Right lung (tissue), 5 donors: ENCODE results near the gene TMEM101. TPM values are rescaled to one million over a fixed set of nuclear protein-coding genes. Genes with fewer than 3 reads are reported as not detected.
"Not testable (repeated sequence)": the region's sequence is repeated elsewhere in the genome, so short reads cannot be mapped to it uniquely, and the experiment has no call there.

Experiments
- DNase-seq, 2 donors: peaks; one replicate each; pipeline ENCODE4 v3.0.0-alpha.2; 2013
- polyA plus RNA-seq, 5 donors: library from polyadenylated mRNA; unstranded; fragments of 120-200 nt; gene quantifications; one replicate each; pipeline versions ENCODE4 v1.2.1 to v1.2.3, GENCODE V29; 2013; ENCODE audit warnings: inconsistent platforms in 1 of 5, low replicate concordance in 1 of 5; ENCODE audit not compliant: insufficient read length in 5 of 5, insufficient read depth in 1 of 5

The TMEM101 gene
- polyA plus RNA-seq, 5 donors: 41.5 to 48.1 (median 42.7) TPM

- no peak for DNase-seq
Observed at GRCh38 chr17:43978078-43978477, 36.7 kb downstream of the TMEM101 start.

- no peak for DNase-seq
Observed at GRCh38 chr17:43976963-43977837, 37.6 kb downstream of the TMEM101 start.

GRCh38 chr17:43975898-43976297 lies 38.9 kb downstream of the TMEM101 start:
- no peak for DNase-seq

GRCh38 chr17:43974382-43975266 lies 40.1 kb downstream of the TMEM101 start:
- DNase-seq: no peak

- DNase-seq: not testable (repeated sequence)
Observed at GRCh38 chr17:43972444-43973212, 42.1 kb downstream of the TMEM101 start.

GRCh38 chr17:43971436-43971835 lies 43.3 kb downstream of the TMEM101 start:
- not testable (repeated sequence) for DNase-seq

GRCh38 chr17:43970366-43970765 lies 44.4 kb downstream of the TMEM101 start:
- no peak for DNase-seq

- peak in 1 of 2 donors; percentile 5 for DNase-seq
Observed at GRCh38 chr17:43967251-43967875, 47.4 kb downstream of the TMEM101 start.

- no peak for DNase-seq
Observed at GRCh38 chr17:43966276-43966675, 48.5 kb downstream of the TMEM101 start.

GRCh38 chr17:43962479-43962878 lies 52.3 kb downstream of the TMEM101 start:
- DNase-seq: no peak

- DNase-seq: no peak
Observed at GRCh38 chr17:43961954-43962353, 52.8 kb downstream of the TMEM101 start.

- not testable (repeated sequence) for DNase-seq
Observed at GRCh38 chr17:43961292-43961691, 53.5 kb downstream of the TMEM101 start.

Other genes starting within 250 kb of the TMEM101 start
- gene DUSP3, start 236.0 kb downstream of the TMEM101 start, polyA plus RNA-seq: 10 to 100 TPM; 29.5 to 33.5 (median 31.7) TPM
- gene CFAP97D1, start 234.5 kb downstream of the TMEM101 start, polyA plus RNA-seq: under 1 TPM in 4 of 5 donors, not detected in 1; 0.03 to 0.09 (median 0.05) TPM
- gene MPP3, start 181.8 kb downstream of the TMEM101 start, polyA plus RNA-seq: 10 to 100 TPM in 3 of 5 donors, 1 to 10 TPM in 2; 9.3 to 13.7 (median 10.6) TPM
- 1 to 10 TPM in 4 of 5 donors, under 1 TPM in 1; 0.77 to 1.8 (median 1.3) TPM for gene CD300LG, start 167.8 kb downstream of the TMEM101 start, polyA plus RNA-seq
- 1 to 10 TPM; 3.5 to 5.1 (median 4.7) TPM for gene MPP2, start 107.4 kb downstream of the TMEM101 start, polyA plus RNA-seq
- gene PPY, start 72.5 kb downstream of the TMEM101 start, polyA plus RNA-seq: 1 to 10 TPM in 4 of 5 donors, not detected in 1; 1.5 to 2.2 (median 1.6) TPM
- under 1 TPM in 4 of 5 donors, not detected in 1; 0.17 to 0.79 (median 0.26) TPM for gene PYY, start 61.0 kb downstream of the TMEM101 start, polyA plus RNA-seq
- gene NAGS, start 10.3 kb downstream of the TMEM101 start, polyA plus RNA-seq: 1 to 10 TPM; 2.2 to 4.3 (median 4.2) TPM
- gene LSM12, start 51.7 kb upstream of the TMEM101 start, polyA plus RNA-seq: 10 to 100 TPM; 29.8 to 39.8 (median 36.2) TPM
- gene G6PC3, start 55.8 kb upstream of the TMEM101 start, polyA plus RNA-seq: 10 to 100 TPM; 44.1 to 68.4 (median 51.0) TPM
- gene HDAC5, start 108.7 kb upstream of the TMEM101 start, polyA plus RNA-seq: 10 to 100 TPM; 43.3 to 60.6 (median 57.4) TPM
- 1 to 10 TPM; 4.4 to 6.8 (median 5.5) TPM for gene HROB, start 127.0 kb upstream of the TMEM101 start, polyA plus RNA-seq
- 1 to 10 TPM; 2.7 to 3.6 (median 2.7) TPM for gene ASB16, start 155.7 kb upstream of the TMEM101 start, polyA plus RNA-seq
- 10 to 100 TPM; 45.6 to 55.7 (median 53.3) TPM for gene TMUB2, start 172.0 kb upstream of the TMEM101 start, polyA plus RNA-seq
- 10 to 100 TPM; 50.4 to 72.3 (median 58.5) TPM for gene ATXN7L3, start 184.9 kb upstream of the TMEM101 start, polyA plus RNA-seq
- gene UBTF, start 204.7 kb upstream of the TMEM101 start, polyA plus RNA-seq: 100 to 1,000 TPM in 4 of 5 donors, 10 to 100 TPM in 1; 99.8 to 129 (median 106) TPM